H9 (cell line): ENCODE measurements around the gene MXRA7. TPM values are rescaled to one million over a fixed set of nuclear protein-coding genes. Genes with fewer than 3 reads are reported as not detected.

ENCODE experiments used
- DNase-seq: peaks from one replicate; pipeline ENCODE4 v3.0.0-alpha.2; 2017
- H2AFZ ChIP-seq: one replicate; pipeline ENCODE4 v1.6.1; 2013; ENCODE audit warnings: mild to moderate bottlenecking, low read length, control low read depth, moderate library complexity
- H2AK5ac ChIP-seq: 2 replicates; pipeline ENCODE4 v1.6.1; 2013; ENCODE audit warnings: low read length, control low read depth, mixed read lengths; ENCODE audit not compliant: insufficient read length
- H2BK120ac ChIP-seq: one replicate; pipeline ENCODE4 v1.6.1; 2013; ENCODE audit warnings: low read depth, mild to moderate bottlenecking, low read length, control low read depth, inconsistent platforms; ENCODE audit not compliant: poor library complexity, severe bottlenecking
- H2BK12ac ChIP-seq: 2 replicates; pipeline ENCODE4 v1.6.1; 2013; ENCODE audit warnings: low read length, control low read depth, mixed read lengths, low read depth; ENCODE audit not compliant: insufficient read length
- H2BK15ac ChIP-seq: 2 replicates; pipeline ENCODE4 v1.6.1; 2013; ENCODE audit warnings: low read depth, low read length, control low read depth
- H2BK20ac ChIP-seq: one replicate; pipeline ENCODE4 v1.6.1; 2013; ENCODE audit warnings: low read depth, mild to moderate bottlenecking, low read length, control low read depth, inconsistent platforms; ENCODE audit not compliant: poor library complexity, severe bottlenecking
- H2BK5ac ChIP-seq: 2 replicates; pipeline ENCODE4 v1.6.1; 2013; ENCODE audit warnings: low read length, control low read depth, mixed read lengths; ENCODE audit not compliant: insufficient read length
- H3K14ac ChIP-seq: 2 replicates; pipeline ENCODE4 v1.6.1; 2013; ENCODE audit warnings: low read length, control low read depth; ENCODE audit not compliant: insufficient read depth
- H3K18ac ChIP-seq: 2 replicates; pipeline ENCODE4 v1.6.1; 2013; ENCODE audit warnings: low read depth, mild to moderate bottlenecking, mixed read lengths, low read length, control low read depth; ENCODE audit not compliant: insufficient read length
- H3K23ac ChIP-seq: 2 replicates; pipeline ENCODE4 v1.6.1; 2013; ENCODE audit warnings: low read length, control low read depth, mixed read lengths, low read depth; ENCODE audit not compliant: insufficient read length
- H3K23me2 ChIP-seq: 2 replicates; pipeline ENCODE4 v1.6.1; 2013; ENCODE audit warnings: low read depth, mild to moderate bottlenecking, mixed read lengths, low read length, control low read depth; ENCODE audit not compliant: insufficient read length, poor library complexity, severe bottlenecking
- H3K27ac ChIP-seq: 2 replicates; pipeline ENCODE4 v1.5.1; 2013; ENCODE audit warnings: low read length, control low read depth, mixed read lengths, low read depth; ENCODE audit not compliant: insufficient read length
- H3K27me3 ChIP-seq: 2 replicates; pipeline ENCODE4 v1.6.1; 2013; ENCODE audit warnings: low read length, control low read depth, inconsistent platforms; ENCODE audit not compliant: insufficient read depth
- H3K4ac ChIP-seq: 2 replicates; pipeline ENCODE4 v1.6.1; 2013; ENCODE audit warnings: low read depth, mild to moderate bottlenecking, control low read depth, inconsistent platforms, low read length, moderate library complexity
- H3K4me1 ChIP-seq: 2 replicates; pipeline ENCODE4 v1.6.1; 2013; ENCODE audit warnings: low read length, control low read depth, inconsistent platforms; ENCODE audit not compliant: insufficient read depth
- H3K4me2 ChIP-seq: 2 replicates; pipeline ENCODE4 v1.6.1; 2013; ENCODE audit warnings: low read length, control low read depth, mixed read lengths; ENCODE audit not compliant: insufficient read length, insufficient read depth
- H3K56ac ChIP-seq: 2 replicates; pipeline ENCODE4 v1.6.1; 2013; ENCODE audit warnings: low read depth, mild to moderate bottlenecking, mixed read lengths, low read length, control low read depth; ENCODE audit not compliant: insufficient read length
- H3K79me1 ChIP-seq: 2 replicates; pipeline ENCODE4 v1.6.1; 2013; ENCODE audit warnings: low read depth, mild to moderate bottlenecking, moderate library complexity, low read length, control low read depth, inconsistent platforms; ENCODE audit not compliant: insufficient read depth, poor library complexity, severe bottlenecking
- H3K79me2 ChIP-seq: 2 replicates; pipeline ENCODE4 v1.6.1; 2013; ENCODE audit warnings: low read length, control low read depth, inconsistent platforms; ENCODE audit not compliant: insufficient read depth
- H3K9ac ChIP-seq: 2 replicates; pipeline ENCODE4 v1.6.1; 2013; ENCODE audit warnings: low read length, control low read depth, mixed read lengths; ENCODE audit not compliant: insufficient read length; ENCODE audit errors: extremely low read depth
- H3K9me3 ChIP-seq: one replicate; pipeline ENCODE4 v1.6.1; 2013; ENCODE audit warnings: low read depth, low read length, inconsistent platforms; ENCODE audit not compliant: control insufficient read depth
- H3T11ph ChIP-seq: one replicate; pipeline ENCODE4 v1.6.1; 2013; ENCODE audit warnings: mild to moderate bottlenecking, low read length, control low read depth, inconsistent platforms
- H4K20me1 ChIP-seq: one replicate; pipeline ENCODE4 v1.6.1; 2013; ENCODE audit not compliant: control insufficient read depth, insufficient read length, insufficient read depth
- H4K5ac ChIP-seq: 2 replicates; pipeline ENCODE4 v1.6.1; 2013; ENCODE audit warnings: low read depth, mild to moderate bottlenecking, mixed read lengths, low read length, control low read depth; ENCODE audit not compliant: insufficient read length
- H4K8ac ChIP-seq: replicated peaks from 2 replicates; pipeline ENCODE4 v1.6.1; 2013; ENCODE audit warnings: low read length, control low read depth, mixed read lengths, low read depth; ENCODE audit not compliant: insufficient read length
- H4K91ac ChIP-seq: 2 replicates; pipeline ENCODE4 v1.6.1; 2013; ENCODE audit warnings: low read depth, mild to moderate bottlenecking, moderate library complexity, mixed read lengths, low read length, control low read depth; ENCODE audit not compliant: insufficient read length
- H3K27ac Mint-ChIP-seq, 3 experiments: 2 replicates in 2 of 3; 3 replicates in 1 of 3; pipeline ENCODE4 v1.8.0; 2020 to 2021; ENCODE audit warnings: mixed read lengths in 3 of 3, mild to moderate bottlenecking in 1 of 3, moderate library complexity in 1 of 3
- H3K27me3 Mint-ChIP-seq: 2 replicates; pipeline ENCODE4 v1.8.0; 2021; ENCODE audit warnings: low read depth, mild to moderate bottlenecking, moderate library complexity, mixed read lengths
- H3K36me3 Mint-ChIP-seq, 3 experiments: 2 replicates in 2 of 3; 3 replicates in 1 of 3; pipeline ENCODE4 v1.8.0; 2020 to 2021; ENCODE audit warnings: low read depth in 3 of 3, mixed read lengths in 3 of 3; ENCODE audit not compliant: insufficient read depth in 1 of 3
- H3K4me1 Mint-ChIP-seq, 2 experiments: 2 replicates each; pipeline ENCODE4 v1.8.0; 2020; ENCODE audit warnings: mixed read lengths in 2 of 2
- H3K4me3 Mint-ChIP-seq, 2 experiments: 2 replicates in 1 of 2; 3 replicates in 1 of 2; pipeline ENCODE4 v1.8.0; 2020 to 2021; ENCODE audit warnings: mild to moderate bottlenecking in 2 of 2, mixed read lengths in 2 of 2, moderate library complexity in 1 of 2
- H3K9me3 Mint-ChIP-seq, 2 experiments: 2 replicates in 1 of 2; 3 replicates in 1 of 2; pipeline ENCODE4 v1.8.0; 2020; ENCODE audit warnings: mild to moderate bottlenecking in 2 of 2, mixed read lengths in 2 of 2, moderate library complexity in 1 of 2
- WGBS: extraction: QIAGEN DNeasy Blood & Tissue Kit; methylation state at CpG from one replicate; pipeline ENCODE4 v1.1.7; 2013; ENCODE audit warnings: missing lambda C conversion rate, low lambda C conversion rate, mixed read lengths; ENCODE audit not compliant: insufficient read length; ENCODE audit errors: extremely low coverage; 5-methylcytosine and 5-hydroxymethylcytosine counted together
- total RNA-seq: library from RNA; stranded (reverse); gene quantifications from 2 replicates; pipeline ENCODE4 v1.2.1, GENCODE V29; 2021
- TF ChIP-seq, protein P1 (sequence below): fragments of 200-600 bp; sonication (generic); conservative IDR thresholded peaks from 3 replicates; pipeline ENCODE4 v1.8.0; 2021; ENCODE audit warnings: antibody characterized with exemption, mild to moderate bottlenecking

Gene MXRA7
- total RNA-seq, 1 experiment from 2014 or later: 28.2 TPM

- no peak overlapping the region for H2AK5ac ChIP-seq
- Mint-ChIP-seq H3K4me3 (no peak overlapping the region), H3K4me1 (peaks cover 16 to 23% of the 10 kb centered on the region in 2 experiments), H3K27ac (no peak overlapping the region), H3K27me3 (no peaks in the 10 kb centered on the region), H3K36me3 (no peaks in the 10 kb centered on the region), H3K9me3 (no peaks in the 10 kb centered on the region)
- no peak overlapping the region for H2BK20ac ChIP-seq
- peaks cover 4% of the 10 kb centered on the region for H3K4me1 ChIP-seq
- no peaks in the 10 kb centered on the region for H3K79me2 ChIP-seq
- H3K56ac ChIP-seq: no peak overlapping the region
- no peak overlapping the region for H3K4ac ChIP-seq
- no peak overlapping the region for H4K91ac ChIP-seq
- no peak overlapping the region for H2AFZ ChIP-seq
- H3K9ac ChIP-seq: no peak overlapping the region
- H3K79me1 ChIP-seq: no peaks in the 10 kb centered on the region
- no peaks in the 10 kb centered on the region for H3K9me3 ChIP-seq
- H3K27me3 ChIP-seq: no peaks in the 10 kb centered on the region
- H2BK120ac ChIP-seq: no peak overlapping the region
- no peak overlapping the region for H3K23ac ChIP-seq
- no peak overlapping the region for H3K4me2 ChIP-seq
- no peak overlapping the region for H2BK12ac ChIP-seq
- no peak overlapping the region for H3K18ac ChIP-seq
- H4K8ac ChIP-seq: no peak overlapping the region
- DNase-seq: no peak
- peaks cover 2% of the 10 kb centered on the region for H4K20me1 ChIP-seq
- no peak overlapping the region for H3T11ph ChIP-seq
- TF ChIP-seq, protein P1, sequence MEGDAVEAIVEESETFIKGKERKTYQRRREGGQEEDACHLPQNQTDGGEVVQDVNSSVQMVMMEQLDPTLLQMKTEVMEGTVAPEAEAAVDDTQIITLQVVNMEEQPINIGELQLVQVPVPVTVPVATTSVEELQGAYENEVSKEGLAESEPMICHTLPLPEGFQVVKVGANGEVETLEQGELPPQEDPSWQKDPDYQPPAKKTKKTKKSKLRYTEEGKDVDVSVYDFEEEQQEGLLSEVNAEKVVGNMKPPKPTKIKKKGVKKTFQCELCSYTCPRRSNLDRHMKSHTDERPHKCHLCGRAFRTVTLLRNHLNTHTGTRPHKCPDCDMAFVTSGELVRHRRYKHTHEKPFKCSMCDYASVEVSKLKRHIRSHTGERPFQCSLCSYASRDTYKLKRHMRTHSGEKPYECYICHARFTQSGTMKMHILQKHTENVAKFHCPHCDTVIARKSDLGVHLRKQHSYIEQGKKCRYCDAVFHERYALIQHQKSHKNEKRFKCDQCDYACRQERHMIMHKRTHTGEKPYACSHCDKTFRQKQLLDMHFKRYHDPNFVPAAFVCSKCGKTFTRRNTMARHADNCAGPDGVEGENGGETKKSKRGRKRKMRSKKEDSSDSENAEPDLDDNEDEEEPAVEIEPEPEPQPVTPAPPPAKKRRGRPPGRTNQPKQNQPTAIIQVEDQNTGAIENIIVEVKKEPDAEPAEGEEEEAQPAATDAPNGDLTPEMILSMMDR: no peak
- H4K5ac ChIP-seq: no peak overlapping the region
- no peak overlapping the region for H3K27ac ChIP-seq
- H2BK5ac ChIP-seq: no peak overlapping the region
- no peak overlapping the region for H2BK15ac ChIP-seq
- no peak overlapping the region for H3K14ac ChIP-seq
- WGBS: no CpG with 5 or more reads among the region's 2 CpGs
- H3K23me2 ChIP-seq: peaks cover 4% of the 10 kb centered on the region
Measured at GRCh38 chr17:76667491-76667755, 43.3 kb downstream of the MXRA7 start.
